ENCODE measurements around the gene KCNMB2.

Gene KCNMB2

GRCh38 chr3:178583963-178584575, 47.8 kb downstream of the KCNMB2 start:
- DNase-seq = peak; percentile 90

DNA sequence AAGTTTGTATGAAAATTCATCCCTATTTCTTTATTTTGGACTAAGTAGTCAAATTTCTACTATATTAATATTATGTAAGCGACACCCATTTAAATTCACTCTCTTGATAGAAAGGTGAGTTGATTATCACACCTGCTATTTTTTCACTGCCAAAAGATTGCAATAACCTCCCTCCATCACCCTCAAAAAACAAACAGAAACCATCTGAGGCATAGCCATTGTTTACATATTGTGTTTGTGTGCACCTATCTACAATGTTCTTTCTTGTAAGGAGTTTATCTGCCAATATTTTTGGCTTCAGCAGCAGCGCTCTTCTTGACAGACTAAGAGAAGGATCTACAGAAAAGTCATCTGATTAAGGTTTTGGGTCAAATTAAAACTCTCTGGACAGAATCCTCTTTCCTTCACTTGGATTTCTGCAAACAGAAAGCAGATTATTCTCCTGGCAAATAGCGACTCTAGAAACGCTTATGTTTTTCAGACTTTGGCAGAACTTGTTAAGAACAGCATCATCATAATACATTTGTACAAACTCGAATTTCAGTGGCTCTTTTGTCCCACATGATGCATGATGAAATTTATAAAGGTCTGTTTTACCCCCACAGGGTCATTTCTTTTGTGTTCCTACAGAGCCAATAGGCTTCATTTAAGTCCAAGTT, 48.6 kb downstream of the KCNMB2 start:
- DNase-seq = peak; percentile 72

DNA sequence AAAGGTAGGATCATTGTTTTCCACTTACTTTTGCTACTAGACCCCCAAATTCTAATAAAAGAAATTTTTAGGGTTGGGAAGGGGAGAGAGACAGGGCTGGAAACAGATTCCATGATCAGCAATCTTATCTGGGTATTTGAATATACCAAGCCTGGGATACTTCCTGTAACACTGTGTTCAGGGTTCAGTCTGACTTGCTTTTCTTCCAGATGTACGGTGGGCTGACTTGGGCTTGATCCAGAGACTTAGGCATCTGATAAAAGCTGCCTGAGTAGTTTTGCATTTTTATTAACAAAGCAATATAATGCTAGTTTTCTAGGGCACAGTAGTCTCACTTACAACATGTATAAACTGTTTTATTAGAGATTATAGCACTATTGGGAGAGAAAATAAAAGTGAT, 49.2 kb downstream of the KCNMB2 start:
- DNase-seq = peak; percentile 73

DNA sequence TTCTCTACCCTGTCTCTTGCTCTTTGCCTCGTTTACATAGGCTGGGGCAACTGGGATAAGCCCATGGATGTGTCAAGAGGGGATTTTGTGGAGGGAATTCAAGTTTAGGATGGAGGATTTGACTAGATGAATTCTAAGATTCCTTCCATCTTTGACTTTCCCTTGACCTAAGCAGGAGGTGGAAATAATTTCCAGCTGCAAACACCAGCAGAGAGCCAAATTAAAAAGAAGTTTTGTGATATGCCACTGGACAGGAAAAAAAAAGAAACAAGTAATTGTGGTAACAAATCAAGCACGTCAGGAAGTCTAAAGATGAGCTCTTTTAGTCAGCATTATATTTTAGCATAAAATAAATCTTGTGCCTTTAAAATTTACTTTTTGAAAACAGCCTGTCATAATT, 49.8 kb downstream of the KCNMB2 start:
- DNase-seq = peak; percentile 58

DNA sequence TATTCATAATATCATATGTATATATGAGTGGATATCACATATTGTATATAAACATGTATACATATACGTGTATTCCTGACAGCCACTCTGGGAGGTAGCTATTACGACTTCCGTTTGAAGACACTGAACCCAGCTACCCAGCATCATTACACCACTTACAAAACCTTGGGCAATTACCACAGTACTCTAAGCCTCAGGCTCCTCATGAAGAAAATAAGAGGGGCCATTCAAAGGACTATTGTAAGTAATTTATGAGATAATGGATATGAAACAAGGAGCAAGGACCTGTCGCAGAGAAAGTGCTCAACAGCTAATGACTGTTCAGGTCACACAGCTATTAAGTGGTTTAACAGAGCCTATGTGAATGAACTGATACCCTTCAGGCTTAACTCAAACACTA, 52.4 kb downstream of the KCNMB2 start:
- DNase-seq = peak; percentile 96

DNA sequence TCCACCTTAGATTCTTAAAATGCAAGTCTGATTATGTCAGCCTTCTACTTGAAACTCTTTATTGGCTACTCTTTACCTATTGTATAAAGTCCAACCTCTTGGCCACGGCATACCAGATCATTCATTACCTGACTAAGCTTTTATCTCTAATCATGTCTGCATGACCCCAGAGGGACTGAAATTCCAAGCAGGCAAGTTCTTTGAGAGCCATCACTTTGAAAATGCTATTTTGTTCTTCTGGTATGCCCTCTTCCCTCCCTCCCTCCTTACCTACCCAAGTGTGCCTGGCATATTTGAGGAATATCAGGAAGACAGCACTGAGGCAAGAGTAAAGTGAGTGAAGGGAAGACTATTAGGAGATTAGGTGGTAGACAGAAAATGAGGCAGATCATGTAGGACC, 57.5 kb downstream of the KCNMB2 start:
- no peak for DNase-seq

DNA sequence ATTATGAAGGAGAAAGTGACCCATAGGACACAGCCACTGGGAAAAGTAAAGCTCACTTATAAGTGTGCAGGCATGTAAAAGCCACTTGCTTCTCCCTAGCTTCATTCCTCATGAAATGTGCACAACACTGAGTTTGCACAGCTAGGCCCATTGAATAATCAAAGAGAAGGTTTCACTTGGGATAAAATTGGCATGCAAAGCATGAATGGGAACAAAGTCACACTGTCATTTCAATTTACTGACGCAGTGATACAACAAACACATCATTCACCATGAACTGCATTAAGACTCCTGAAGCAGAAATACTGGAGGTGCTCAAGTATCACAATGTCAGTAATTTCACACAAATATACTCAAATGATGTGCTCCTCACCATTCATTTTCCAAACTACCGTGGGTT, 61.1 kb downstream of the KCNMB2 start:
- no peak for DNase-seq

- peak; percentile 94 for DNase-seq
These were observed 66.6 kb downstream of the KCNMB2 start for GRCh38 chr3:178602856-178603255.

DNA sequence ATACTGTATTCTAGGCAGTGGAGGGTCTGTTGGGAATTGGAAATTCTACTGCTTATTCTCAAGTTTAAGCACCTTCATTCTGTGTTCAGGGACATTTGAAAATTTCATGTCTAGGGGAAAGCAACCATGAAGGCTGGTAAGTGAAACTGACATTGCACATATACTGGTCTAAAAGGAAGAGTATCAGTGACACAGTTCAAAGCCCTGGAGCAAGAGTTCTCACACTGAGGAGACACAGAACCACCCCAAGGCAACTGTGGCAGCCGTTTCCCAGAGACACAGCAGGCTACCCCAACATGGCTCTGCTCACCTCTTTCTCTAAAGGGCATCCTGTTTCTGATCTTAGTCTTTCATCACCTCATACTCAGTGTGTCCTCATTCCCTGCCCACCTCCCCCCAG, 67.5 kb downstream of the KCNMB2 start:
- peak; percentile 76 for DNase-seq

- DNase-seq = peak; percentile 59
These were observed 82.0 kb downstream of the KCNMB2 start for GRCh38 chr3:178618197-178618596.

DNA sequence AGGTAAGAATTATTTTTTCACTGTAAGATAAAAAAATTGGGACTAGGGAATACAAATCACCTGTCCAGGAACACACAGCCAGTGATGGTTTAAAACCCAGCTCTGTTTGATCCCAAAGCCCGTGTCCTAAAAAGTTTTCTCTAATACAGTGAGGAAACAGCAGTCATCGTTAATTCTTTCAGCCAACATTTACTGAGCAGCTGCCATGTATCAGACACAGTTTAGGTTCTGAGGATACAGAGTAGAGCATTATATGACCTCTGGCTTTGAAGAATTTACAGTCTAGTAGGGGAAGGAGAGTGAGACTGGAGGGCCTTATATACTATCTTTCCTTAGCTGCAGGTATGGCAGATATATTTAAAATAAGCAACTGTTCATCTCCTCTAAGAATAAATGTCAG, 82.7 kb downstream of the KCNMB2 start:
- peak; percentile 42 for DNase-seq

- peak; percentile 99 for DNase-seq
These were observed 87.5 kb downstream of the KCNMB2 start for GRCh38 chr3:178623666-178624255.

DNA sequence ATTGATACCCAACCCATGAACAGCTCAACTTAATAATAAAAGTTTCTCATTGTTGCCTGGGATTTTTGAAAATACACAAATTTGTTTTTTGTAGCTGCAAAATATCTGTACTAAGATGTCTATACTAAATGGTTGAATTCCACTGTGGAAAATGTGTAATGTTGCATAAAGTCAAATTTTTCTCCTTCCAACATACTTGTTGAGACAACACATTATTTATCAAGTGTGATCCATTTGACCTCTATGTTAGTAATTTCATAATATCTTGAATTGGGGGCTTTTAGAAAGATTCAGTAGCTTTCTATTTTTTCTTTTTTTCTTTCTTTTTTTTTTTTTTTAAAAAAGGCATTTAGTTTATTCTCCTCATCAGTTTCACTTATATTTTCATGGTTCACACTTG, 88.0 kb downstream of the KCNMB2 start:
- no peak for DNase-seq

DNA sequence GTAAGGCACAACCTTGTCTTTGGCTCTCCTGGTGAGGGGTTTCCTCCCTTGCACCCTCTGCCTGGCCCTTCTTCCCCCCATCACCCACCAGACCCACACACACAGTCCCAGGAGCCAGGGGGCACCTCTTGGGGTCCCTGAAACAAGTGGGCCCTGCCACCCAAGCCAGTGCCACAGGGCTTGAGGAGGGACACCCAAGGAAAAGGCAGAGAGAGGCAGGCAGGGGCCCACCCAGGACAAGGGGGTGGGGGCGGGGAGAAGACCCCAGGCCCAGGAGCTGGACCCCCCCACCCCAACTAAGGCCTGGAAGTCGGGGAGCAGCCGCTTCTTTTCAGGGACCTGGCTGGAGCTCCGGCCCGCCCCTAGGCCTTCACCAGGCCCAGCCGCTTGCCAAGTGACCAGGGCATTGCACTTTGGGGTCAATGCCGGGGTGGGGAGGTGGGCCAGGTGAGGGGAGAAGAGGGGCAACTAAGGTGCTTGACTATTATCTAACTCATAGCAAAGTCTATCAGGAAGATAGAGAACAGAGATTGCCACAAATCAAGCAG, 88.9 kb downstream of the KCNMB2 start:
- DNase-seq = no peak

DNA sequence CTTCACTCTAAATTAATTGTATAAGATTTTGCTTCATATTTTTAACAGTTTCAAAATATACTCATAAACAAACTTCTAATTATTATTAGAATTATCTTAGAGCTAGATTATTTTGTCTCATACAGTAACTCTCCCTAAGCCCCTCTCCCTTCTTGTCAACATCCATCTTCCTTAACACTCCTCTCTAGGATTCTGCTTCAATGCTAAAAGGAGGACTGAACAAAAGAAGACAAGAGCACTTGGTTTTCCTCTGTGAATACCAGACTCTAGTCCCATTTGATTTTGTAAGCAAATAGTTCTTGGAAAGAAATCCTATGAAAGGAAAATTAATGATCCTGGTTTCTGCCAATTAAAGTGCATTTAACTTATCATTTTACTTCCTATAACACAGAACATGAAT, 91.8 kb downstream of the KCNMB2 start:
- no peak for DNase-seq

- peak; percentile 51 for DNase-seq
These were observed 93.4 kb downstream of the KCNMB2 start for GRCh38 chr3:178629430-178630178.

DNA sequence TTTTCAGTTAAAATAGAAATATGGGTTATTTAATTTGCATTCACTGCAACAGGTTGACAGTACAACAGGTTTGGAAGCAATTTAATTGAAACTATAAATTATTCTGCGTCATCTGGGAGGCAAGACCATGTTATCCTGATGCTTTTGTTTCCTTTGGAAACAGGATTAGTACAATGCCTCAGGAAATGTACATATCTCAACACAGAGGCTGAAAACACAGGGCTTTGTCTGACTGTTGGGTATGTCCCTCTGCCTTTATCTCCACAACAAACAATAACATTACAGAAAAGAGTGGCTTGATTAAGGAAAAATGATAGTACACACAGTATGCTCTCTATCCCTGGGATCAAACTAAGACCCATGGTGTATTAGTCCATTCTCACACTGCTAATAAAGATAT, 95.7 kb downstream of the KCNMB2 start:
- peak; percentile 61 for DNase-seq

DNA sequence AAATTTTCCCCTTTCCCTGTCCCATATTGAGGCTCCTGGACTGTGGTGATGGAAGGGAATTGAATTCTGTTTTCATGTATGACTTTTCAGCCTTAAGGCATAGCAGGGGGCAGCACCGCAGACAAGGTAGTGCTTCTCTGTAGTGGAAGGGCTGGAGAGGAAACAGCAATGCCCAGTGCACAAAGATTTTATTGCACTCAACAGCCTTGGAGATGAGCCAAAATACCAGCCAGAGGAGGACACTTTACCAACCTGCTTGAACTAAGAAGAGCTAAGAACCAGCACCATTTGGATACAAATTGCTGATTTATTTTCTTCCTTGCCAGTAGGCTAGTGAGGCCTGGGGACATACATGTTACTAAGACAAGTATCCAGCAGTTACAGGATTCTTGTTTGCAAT, 98.7 kb downstream of the KCNMB2 start:
- peak; percentile 88 for DNase-seq

DNA sequence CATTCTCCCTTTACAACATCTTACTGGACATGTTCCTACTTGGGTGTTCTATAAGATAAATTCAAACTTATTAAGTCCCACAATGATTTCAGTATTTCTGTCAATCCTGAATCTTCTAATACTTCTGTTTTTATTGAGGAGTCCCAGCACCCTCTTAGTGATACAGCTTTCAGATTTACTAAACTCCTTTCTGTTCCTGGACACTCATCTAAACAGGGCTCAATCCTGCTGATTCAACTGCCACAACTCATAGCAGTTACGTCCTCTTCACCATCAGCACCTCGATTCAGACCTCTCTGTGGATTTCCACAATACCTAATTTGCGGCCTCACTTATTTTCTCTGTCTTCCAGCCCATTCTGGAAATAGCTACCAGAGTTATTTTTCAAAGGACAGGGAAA, 101.6 kb downstream of the KCNMB2 start:
- DNase-seq = no peak

DNA sequence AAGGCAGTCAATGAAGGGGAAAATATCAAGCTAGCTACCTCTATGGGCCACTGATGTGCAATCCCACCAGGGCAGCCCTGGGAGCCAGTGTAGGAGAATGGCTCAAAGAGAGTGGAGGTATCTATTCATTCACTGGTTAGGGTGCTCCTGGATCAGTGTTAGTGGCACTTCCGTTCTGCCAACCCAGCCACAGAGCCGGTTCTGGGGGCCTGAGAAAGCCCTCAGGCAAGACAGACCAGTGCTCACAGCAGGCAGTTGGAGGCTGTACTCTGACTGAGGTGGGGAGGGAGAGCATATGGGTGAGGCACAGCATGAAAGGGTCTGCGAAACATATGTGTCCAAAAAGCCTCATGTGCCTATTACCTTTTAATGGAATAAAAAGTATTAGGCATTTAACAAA, 109.3 kb downstream of the KCNMB2 start:
- DNase-seq = peak; percentile 84

- DNase-seq = peak; percentile 91
These were observed 110.1 kb downstream of the KCNMB2 start for GRCh38 chr3:178646186-178646862.

- no peak for DNase-seq
These were observed 119.3 kb downstream of the KCNMB2 start for GRCh38 chr3:178655488-178655887.
